Effector memory CD8-positive, alpha-beta T cell (primary cell): ENCODE data around the gene FRMD3.

Source experiments
- ATAC-seq: fragments of 150-1000 bp; cut with Tn5 transposase; replicated peaks from 2 replicates; pipeline ENCODE4 v1.10.0; 2021; ENCODE audit warnings: mild to moderate bottlenecking, moderate library complexity
- DNase-seq, 3 experiments: peaks; one replicate each; pipeline ENCODE4 v3.0.0; 2021
- H3K27ac Mint-ChIP-seq, 2 donors: one replicate each; pipeline ENCODE4 v1.8.0; 2022; ENCODE audit warnings: mild to moderate bottlenecking in 2 of 2, mixed read lengths in 2 of 2, moderate library complexity in 2 of 2
- H3K27me3 Mint-ChIP-seq, 2 donors: one replicate each; pipeline ENCODE4 v1.8.0; 2022; ENCODE audit warnings: mixed read lengths in 2 of 2
- H3K36me3 Mint-ChIP-seq: one replicate; pipeline ENCODE4 v1.8.0; 2022; ENCODE audit warnings: mild to moderate bottlenecking, moderate library complexity, mixed read lengths; ENCODE audit not compliant: insufficient read depth
- H3K4me1 Mint-ChIP-seq, 2 donors: one replicate each; pipeline ENCODE4 v1.8.0; 2022; ENCODE audit warnings: low read depth in 2 of 2, mixed read lengths in 2 of 2
- H3K4me3 Mint-ChIP-seq, 2 donors: one replicate each; pipeline ENCODE4 v1.8.0; 2022; ENCODE audit warnings: mild to moderate bottlenecking in 2 of 2, mixed read lengths in 2 of 2, moderate library complexity in 2 of 2
- H3K9me3 Mint-ChIP-seq, 2 donors: one replicate each; pipeline ENCODE4 v1.8.0; 2022; ENCODE audit warnings: mixed read lengths in 2 of 2

FRMD3 gene

DNA sequence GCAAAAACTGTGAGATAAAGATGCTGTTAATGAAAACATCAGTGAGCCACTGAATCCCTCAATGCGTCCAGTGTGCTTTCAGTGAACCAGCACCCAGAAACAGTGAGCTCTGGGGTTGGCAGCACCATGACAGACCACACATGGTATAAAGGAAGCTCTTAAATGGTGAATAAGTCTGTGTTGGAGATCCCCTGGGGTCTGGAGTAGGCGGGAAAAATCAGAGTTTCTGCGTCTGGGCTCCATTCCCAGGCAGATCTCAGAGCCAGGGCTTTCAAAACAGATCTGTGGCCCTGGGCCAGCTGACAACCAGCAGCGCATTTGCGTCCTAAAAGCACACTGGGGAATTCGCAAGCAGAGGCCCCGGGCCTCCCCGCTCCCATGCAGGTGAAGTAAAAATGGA is 233.5 kb downstream of the FRMD3 start:
- no peak overlapping the region for H3K27ac Mint-ChIP-seq
- no peaks in the 10 kb centered on the region for H3K9me3 Mint-ChIP-seq
- H3K4me1 Mint-ChIP-seq: peaks cover 0 to 1% of the 10 kb centered on the region in 2 donors
- DNase-seq: no peak
- no peaks in the 10 kb centered on the region for H3K36me3 Mint-ChIP-seq
- no peak for ATAC-seq
- no peaks in the 10 kb centered on the region for H3K27me3 Mint-ChIP-seq
- no peak overlapping the region for H3K4me3 Mint-ChIP-seq

DNA sequence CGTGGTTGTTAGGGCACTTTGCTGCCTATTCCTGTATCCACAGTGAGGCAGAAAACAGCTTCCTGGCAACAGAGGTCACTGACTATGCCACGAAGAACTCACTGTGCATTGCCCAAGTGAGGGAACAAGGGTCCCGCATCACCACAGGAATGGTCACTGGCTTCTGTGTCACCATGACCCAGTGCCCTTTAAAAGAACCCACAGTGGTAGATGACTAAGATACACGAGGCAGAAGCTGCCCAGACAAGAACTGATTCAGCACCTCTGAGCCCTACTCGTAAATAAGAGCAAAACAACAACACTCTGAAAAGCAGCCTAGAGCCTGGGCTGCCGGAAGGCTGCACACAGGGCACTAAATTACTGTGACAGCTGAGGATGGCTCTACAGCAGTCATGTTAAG is 238.6 kb downstream of the FRMD3 start:
- ATAC-seq: no peak
- H3K27me3 Mint-ChIP-seq: no peaks in the 10 kb centered on the region
- no peaks in the 10 kb centered on the region for H3K36me3 Mint-ChIP-seq
- no peak for DNase-seq
- no peaks in the 10 kb centered on the region for H3K9me3 Mint-ChIP-seq
- H3K27ac Mint-ChIP-seq: no peak overlapping the region
- peaks cover 0 to 6% of the 10 kb centered on the region in 2 donors for H3K4me1 Mint-ChIP-seq
- H3K4me3 Mint-ChIP-seq: no peak overlapping the region

DNA sequence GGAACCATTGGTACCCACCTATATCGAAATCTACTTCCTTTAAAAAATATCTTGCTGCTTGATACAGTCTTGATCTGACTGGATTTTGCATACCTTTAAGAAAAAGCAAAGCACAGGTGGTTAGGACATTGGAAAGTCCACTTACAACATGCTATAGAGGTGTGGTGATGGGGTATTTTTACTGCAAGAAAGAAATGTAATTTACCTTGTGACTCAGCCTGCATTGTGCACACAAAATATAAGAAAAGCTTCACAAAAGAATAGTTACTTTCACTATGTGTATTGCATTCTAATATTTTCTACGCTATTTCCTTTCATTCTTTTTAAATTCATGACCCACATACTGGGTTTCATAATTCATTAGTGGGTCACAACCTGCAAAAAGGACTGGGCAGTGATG is 239.1 kb downstream of the FRMD3 start:
- Mint-ChIP-seq H3K36me3 (no peaks in the 10 kb centered on the region), H3K27ac (no peak overlapping the region), H3K27me3 (no peaks in the 10 kb centered on the region), H3K4me3 (no peak overlapping the region), H3K9me3 (no peaks in the 10 kb centered on the region), H3K4me1 (peaks cover 0 to 6% of the 10 kb centered on the region in 2 donors)
- DNase-seq (no peak), ATAC-seq (no peak)

DNA sequence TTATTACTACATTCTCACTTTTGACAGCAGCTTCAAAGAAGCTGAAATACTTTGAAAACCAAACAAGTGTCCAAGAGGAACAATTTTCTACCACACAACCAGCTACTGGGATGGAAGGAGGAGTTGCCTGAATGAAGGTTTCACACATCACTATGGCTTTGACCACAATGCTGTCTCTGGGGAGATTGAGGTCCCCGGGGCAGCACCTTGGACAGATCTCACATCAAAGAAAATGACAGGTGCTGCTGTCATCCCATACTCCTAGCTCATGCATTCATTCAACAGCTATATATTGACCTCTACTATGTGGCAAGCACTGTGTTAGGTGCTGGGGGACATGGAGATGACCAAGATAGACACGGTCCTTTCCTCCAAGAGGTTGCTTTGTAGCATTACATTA is 242.1 kb downstream of the FRMD3 start:
- no peak for ATAC-seq

DNA sequence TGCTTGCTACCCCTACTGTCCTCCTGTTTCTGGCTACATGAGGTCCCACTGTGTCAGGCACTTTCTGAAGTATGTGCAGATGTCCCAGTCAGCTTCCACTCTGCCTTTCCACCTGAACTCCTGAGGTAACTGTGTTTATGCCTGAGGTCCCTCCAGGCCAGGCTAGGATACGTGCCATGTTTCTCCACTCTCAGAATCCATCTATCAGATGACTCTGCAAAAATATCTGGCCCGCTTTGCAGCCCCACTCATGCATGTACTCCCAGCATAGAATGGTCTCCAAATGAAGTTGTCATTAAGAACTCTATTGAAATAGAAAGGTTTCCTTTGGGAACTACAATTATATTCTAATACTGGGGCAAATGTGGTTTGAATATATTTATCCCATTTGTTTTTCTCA is 243.4 kb downstream of the FRMD3 start:
- Mint-ChIP-seq H3K4me1 (peaks cover 0 to 6% of the 10 kb centered on the region in 2 donors), H3K4me3 (no peak overlapping the region)
- ATAC-seq: no peak

More for the DNA sequence above, 242.1 kb downstream of the FRMD3 start:
- peaks cover 0 to 6% of the 10 kb centered on the region in 2 donors for H3K4me1 Mint-ChIP-seq
- no peaks in the 10 kb centered on the region for H3K9me3 Mint-ChIP-seq
- no peak overlapping the region for H3K4me3 Mint-ChIP-seq
- H3K27me3 Mint-ChIP-seq: no peaks in the 10 kb centered on the region
- no peak overlapping the region for H3K27ac Mint-ChIP-seq
- DNase-seq: no peak
- no peaks in the 10 kb centered on the region for H3K36me3 Mint-ChIP-seq

DNA sequence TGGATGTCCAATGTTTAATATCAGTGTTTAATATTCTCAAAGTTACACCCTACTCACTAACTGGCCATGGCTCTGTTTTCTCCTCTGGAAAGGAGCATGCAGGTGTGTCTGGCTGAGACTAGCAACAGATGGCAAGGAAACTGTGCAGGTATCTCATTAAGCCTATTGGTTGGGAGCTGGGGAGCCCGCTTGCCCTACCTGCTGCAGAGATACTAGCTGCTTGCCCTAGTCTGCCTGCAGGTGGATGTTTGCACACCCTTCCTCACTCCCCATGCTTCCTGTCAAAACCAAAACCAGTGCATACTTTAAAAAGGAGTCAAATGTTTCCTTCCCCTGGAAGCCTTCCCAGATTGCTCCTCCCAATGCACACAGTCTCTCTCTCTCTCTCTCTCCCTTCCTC is 247.0 kb downstream of the FRMD3 start:
- no peaks in the 10 kb centered on the region for H3K27me3 Mint-ChIP-seq
- no peaks in the 10 kb centered on the region for H3K36me3 Mint-ChIP-seq
- H3K4me1 Mint-ChIP-seq: no peaks in the 10 kb centered on the region
- H3K27ac Mint-ChIP-seq: no peak overlapping the region
- DNase-seq (no peak), ATAC-seq (no peak)
- no peak overlapping the region for H3K4me3 Mint-ChIP-seq
- no peaks in the 10 kb centered on the region for H3K9me3 Mint-ChIP-seq

More for the DNA sequence above, 243.4 kb downstream of the FRMD3 start:
- no peak for DNase-seq
- Mint-ChIP-seq H3K36me3 (no peaks in the 10 kb centered on the region), H3K27ac (no peak overlapping the region), H3K27me3 (no peaks in the 10 kb centered on the region), H3K9me3 (no peaks in the 10 kb centered on the region)

DNA sequence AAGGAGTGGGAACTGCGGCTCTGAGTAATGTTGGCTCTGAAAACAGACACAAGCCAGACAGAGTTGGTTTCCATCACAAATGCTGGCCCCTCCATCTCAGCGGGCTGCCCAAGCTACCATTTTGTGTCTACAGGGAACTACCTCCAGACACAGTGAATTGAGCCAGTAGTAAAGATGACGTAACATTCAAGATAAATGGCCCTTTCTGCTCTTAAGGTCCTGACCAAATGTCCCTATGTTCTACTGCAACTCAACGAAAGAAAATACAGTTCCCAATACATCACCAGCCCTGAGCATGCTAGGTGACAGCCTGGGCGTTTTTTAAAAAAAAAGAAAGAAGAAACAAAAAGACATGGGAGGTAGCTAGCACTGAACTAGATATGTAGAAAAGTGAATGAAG is 247.5 kb downstream of the FRMD3 start:
- no peaks in the 10 kb centered on the region for H3K9me3 Mint-ChIP-seq
- H3K36me3 Mint-ChIP-seq: no peaks in the 10 kb centered on the region
- H3K4me3 Mint-ChIP-seq: no peak overlapping the region
- H3K27ac Mint-ChIP-seq: no peak overlapping the region
- no peaks in the 10 kb centered on the region for H3K27me3 Mint-ChIP-seq
- DNase-seq (no peak), ATAC-seq (no peak)
- H3K4me1 Mint-ChIP-seq: no peaks in the 10 kb centered on the region

DNA sequence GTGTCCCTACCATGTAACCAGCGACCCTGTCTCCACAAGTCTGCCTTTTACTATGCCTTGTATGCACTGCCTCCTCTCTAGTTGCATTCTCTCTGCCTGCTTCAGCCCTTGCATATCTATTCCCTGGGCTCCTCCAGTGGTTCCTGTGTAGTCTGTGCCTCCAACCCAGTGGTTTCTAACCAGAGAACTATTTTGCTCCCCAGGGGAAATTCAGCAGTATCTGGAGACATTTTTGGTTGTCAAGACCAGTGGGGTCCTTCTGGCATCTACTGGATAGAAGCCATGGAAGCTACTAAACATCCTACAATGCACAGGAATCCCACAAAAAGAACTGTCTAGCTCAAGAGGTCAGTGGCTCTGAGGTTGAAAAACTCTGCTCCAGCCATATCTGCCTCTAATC is 251.2 kb downstream of the FRMD3 start:
- no peaks in the 10 kb centered on the region for H3K4me1 Mint-ChIP-seq
- ATAC-seq (no peak), DNase-seq (no peak)
- no peak overlapping the region for H3K4me3 Mint-ChIP-seq
- H3K9me3 Mint-ChIP-seq: no peaks in the 10 kb centered on the region
- no peaks in the 10 kb centered on the region for H3K27me3 Mint-ChIP-seq
- no peak overlapping the region for H3K27ac Mint-ChIP-seq
- H3K36me3 Mint-ChIP-seq: no peaks in the 10 kb centered on the region

DNA sequence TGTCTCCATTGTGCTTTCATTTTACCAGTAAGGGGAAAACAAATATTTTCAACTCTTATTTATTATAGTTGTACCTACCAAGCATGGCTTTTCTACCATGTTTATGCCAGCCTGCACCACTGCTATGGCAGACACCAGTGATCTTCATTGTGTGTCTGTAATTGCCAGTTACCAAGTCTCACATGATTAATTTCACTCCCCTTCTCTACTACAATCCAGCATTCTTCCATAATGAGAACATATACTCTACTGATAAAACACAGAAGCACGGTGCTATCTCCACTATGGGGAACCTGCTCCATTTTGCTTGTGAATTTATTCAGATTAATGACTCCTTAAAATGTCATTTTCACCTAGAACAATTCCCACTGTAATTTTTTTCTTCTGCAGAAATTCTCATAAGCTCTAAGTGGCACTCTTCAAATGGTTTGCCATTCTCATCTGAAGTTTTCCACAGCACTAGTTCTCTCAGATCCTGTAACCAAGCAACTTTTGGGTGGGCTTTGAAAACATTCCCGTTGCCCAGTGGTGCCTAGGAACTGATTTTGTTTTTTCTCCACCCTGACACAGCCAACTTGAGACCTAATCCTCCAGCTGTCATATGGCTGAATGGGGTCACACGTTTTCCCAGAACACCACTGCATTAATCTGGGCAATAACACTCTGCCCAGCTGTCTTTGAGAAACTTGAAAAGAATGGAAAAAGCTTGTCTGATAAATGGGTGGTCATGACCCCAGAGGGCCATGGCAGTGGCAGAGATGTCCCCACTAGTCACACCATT is 252.6 kb downstream of the FRMD3 start:
- Mint-ChIP-seq H3K36me3 (no peaks in the 10 kb centered on the region), H3K9me3 (no peaks in the 10 kb centered on the region), H3K4me3 (no peak overlapping the region), H3K27ac (no peak overlapping the region), H3K4me1 (no peaks in the 10 kb centered on the region), H3K27me3 (no peaks in the 10 kb centered on the region)
- no peak for DNase-seq
- ATAC-seq: no peak

DNA sequence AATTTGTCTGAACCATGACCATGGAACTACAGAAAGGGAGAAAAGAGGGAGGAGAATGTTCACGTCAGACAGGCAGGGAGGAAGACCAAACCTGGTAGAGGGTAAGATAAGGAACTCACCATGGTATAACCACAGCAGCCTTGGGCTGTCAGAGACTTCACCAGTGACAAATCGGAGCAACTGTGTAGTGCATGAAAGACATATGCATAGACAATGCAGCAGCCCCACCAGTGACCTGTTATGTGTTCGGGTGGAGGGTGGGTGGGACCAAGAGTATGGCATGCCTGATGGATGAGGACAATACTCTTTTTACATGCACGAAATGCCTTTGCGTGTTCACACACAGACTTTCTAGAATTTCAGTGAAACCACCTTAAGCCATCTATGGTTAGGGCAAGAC is 253.5 kb downstream of the FRMD3 start:
- no peaks in the 10 kb centered on the region for H3K4me1 Mint-ChIP-seq
- H3K27me3 Mint-ChIP-seq: no peaks in the 10 kb centered on the region
- H3K36me3 Mint-ChIP-seq: no peaks in the 10 kb centered on the region

DNA sequence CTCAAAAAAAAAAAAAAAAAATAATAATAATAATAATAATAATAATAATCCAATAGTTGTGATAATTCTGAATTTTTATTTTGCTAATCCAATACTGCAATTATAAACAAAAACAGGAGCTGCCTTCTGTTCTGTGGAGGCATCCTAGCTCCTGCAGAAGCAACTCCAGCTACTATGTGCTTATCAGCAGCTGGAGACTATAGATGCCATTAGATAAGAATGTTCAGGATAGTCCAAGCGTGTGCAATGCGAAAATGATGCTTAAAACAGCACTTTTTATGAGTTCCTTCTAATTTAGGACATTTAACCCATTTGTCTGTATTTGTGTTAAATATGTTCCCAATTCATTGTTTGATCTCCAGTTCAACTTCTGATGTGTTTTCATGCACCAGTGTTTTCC is 254.7 kb downstream of the FRMD3 start:
- H3K4me1 Mint-ChIP-seq: no peaks in the 10 kb centered on the region
- no peaks in the 10 kb centered on the region for H3K27me3 Mint-ChIP-seq
- ATAC-seq: no peak
- no peaks in the 10 kb centered on the region for H3K9me3 Mint-ChIP-seq
- DNase-seq: no peak
- H3K4me3 Mint-ChIP-seq: no peak overlapping the region
- no peak overlapping the region for H3K27ac Mint-ChIP-seq
- H3K36me3 Mint-ChIP-seq: no peaks in the 10 kb centered on the region

More for the DNA sequence above, 253.5 kb downstream of the FRMD3 start:
- Mint-ChIP-seq H3K4me3 (no peak overlapping the region), H3K9me3 (no peaks in the 10 kb centered on the region), H3K27ac (no peak overlapping the region)
- ATAC-seq (no peak), DNase-seq (no peak)

DNA sequence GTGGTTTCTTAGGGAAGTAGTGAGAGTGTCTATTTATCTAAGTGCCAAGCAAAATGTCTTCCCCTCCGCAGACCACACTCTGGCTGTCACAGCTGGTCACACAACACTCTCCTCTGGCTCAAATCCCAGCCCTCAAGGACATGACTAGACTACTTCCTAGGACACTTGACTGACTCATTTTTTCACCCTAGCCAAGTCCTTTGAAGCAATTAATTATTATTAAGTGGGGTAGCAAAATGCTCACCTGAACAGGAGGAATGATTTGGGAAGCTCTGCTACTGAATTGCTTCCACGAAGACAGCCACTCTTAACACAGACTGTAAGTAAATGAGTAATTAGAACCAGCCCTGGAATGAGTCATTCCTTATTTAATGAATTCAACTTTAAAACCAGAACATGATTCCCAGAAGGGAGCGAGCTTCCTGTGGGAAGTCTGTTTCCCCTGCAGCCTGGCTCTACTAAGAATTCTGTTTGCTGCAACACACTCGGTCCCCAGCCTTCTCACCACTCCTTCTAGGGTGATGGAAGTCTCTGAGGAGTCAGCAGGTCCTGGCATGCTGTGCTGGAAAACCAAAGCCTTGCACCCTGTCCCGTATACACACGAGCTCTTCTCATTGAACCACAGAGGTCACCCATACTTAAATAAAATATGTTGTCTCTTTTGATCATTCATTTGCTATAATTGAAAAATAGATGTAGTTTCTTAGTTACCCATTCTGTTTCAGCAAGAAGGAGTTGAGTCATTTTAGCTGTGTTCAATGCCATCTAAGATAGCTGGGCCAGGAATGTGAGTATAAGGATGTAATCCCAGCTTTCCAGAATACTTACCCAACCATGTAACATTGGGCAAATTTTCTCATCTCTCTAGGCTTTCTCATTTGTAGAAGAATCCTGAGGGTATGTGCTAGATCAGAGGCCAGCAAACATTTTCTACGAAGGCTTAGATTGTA is 256.6 kb downstream of the FRMD3 start:
- no peak overlapping the region for H3K4me3 Mint-ChIP-seq
- no peak overlapping the region for H3K27ac Mint-ChIP-seq
- no peak for ATAC-seq
- no peaks in the 10 kb centered on the region for H3K27me3 Mint-ChIP-seq
- H3K36me3 Mint-ChIP-seq: no peaks in the 10 kb centered on the region
- no peaks in the 10 kb centered on the region for H3K9me3 Mint-ChIP-seq
- DNase-seq: no peak
- no peaks in the 10 kb centered on the region for H3K4me1 Mint-ChIP-seq

DNA sequence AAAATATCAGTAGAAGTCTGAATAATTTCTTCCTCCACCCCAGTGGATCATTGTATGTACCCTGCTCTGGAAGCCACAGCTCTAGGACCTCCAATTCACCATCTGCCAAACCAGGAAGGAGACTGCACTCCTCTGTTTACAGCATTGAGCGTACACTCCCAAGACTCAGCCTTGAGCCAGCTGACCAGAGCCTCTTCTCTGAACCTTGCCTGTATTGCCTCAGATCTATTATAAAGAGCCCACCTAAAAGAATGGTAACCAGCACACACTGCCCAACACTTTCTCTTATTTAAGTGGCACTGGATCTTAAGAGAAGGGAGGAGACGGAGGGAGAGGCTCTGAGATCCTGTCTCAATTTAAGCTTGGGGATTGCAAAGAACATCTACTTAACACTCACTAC is 257.4 kb downstream of the FRMD3 start:
- Mint-ChIP-seq H3K27ac (no peak overlapping the region), H3K4me3 (no peak overlapping the region), H3K4me1 (no peaks in the 10 kb centered on the region), H3K9me3 (no peaks in the 10 kb centered on the region), H3K36me3 (no peaks in the 10 kb centered on the region), H3K27me3 (no peaks in the 10 kb centered on the region)
- ATAC-seq (no peak), DNase-seq (no peak)

DNA sequence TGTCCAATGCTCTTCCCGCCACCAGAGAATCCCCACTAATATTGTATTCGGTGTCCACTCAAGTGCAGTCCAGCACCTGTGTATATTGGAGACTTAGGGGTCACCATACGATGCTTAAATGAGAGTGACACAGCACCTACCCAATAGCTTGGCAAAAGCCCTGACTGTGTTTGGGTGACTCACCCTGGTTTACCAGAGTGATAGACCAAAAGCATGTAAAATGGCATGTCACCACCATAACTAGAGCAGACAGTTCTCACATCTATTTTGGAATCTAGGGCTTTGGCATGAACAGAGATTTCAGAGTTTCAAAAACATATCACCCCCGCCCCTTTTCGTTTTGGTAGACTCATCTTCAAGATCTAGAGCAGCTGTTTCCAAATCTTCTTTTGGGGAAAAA is 257.9 kb downstream of the FRMD3 start:
- no peak for DNase-seq
- Mint-ChIP-seq H3K4me3 (no peak overlapping the region), H3K4me1 (no peaks in the 10 kb centered on the region), H3K36me3 (no peaks in the 10 kb centered on the region), H3K9me3 (no peaks in the 10 kb centered on the region), H3K27me3 (no peaks in the 10 kb centered on the region), H3K27ac (no peak overlapping the region)
- ATAC-seq: no peak
